DMS79 (cell line): ENCODE measurements around the gene PRICKLE2.
A peak's percentile ranks its signal among the peaks of the same experiment; 100 is the strongest.

ENCODE experiments used
- DNase-seq: peaks from one replicate; lab custom pipeline; 2025; lab: John Stamatoyannopoulos, UW

Gene PRICKLE2

DNA sequence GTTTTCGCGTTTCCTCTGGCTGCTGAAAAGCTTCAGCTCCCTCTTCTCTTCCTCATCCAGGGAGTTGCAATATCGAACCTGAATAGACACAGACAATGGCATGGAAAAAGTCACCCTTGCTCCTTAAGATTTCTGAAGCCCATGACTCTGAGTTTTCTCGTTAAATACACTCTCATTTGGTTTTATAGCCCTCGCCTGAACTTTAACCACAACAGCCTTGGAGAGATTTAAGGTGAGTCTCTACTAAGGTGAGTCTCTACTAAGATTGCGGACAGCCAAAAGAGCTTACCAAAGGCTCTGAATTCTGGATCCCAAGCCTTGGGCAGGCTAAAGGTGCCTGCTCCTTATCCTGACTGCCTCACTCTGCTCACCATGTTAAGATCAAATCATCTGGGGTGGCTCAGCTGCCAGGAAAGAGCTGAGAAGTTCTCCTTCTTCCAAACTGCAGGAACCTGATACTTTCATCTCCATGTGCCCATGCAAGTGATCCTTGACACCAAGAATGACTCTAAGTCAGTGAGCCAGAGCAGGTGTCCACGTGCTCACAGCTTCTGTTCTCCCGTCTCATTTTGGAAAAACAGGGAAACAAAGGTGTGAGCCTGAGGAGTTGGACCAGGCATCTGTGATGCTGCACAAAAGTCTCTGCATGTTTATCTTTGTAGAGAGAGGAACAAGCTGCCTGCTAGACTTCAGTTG, 65.1 kb downstream of the PRICKLE2 start:
- no peak for DNase-seq

DNA sequence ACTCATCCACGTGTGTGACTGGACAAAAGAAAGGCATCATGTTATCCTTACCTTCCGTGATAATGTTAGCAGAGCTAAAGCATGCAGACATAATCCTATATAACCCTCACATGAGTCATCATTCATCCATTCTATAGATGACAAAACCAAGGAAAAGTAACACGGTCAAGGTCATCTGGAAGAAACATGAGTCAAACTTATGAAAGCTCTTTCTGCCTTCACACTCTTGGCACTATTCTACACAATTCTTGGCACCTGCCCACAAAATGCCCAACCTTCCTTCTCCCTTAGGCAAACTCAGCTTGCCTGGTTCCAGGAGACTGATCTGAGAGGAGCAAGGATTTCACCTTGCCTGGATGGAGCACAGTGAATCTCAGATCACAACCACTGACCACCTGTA, 66.9 kb downstream of the PRICKLE2 start:
- no peak for DNase-seq

DNA sequence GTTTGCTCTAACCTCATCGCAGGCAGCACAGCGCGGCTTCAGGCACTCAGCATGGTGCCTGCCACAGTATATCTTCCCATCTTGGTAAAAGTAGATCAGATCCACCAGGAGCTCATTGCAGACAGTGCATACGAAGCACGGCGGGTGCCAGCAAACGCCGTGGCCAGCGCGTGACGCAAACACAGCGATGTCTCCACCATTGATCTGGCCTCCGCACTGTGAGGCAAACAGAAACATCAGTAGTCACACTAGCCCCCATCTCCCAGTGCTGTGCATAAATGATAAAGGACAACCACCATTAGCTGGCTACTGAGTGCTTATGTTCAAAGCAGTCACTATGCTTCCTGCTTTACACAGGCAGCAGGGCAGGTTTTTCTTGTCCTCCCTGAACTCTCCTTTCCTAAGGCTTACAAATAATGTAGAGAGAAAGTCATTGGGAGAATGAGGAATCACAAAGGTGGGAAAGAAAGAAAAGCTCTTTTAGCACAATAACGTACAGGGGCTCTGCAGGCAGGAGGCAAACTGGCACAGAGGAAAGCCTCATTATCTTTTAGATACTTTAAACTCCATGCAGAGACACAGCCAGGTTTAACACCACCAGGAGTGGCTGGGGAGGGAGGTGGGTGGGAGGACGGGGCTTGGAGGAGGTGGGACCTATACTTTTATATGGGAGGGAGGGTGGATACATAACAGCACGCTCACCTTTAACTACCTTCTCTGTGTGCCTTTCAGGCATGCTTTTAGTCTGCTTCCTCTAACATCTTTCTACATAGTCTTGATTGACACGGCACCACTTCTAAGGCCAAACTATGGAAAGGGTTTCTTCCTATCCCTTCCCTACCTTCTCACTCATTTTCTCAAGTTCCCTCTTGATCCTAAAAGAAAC, 67.9 kb downstream of the PRICKLE2 start:
- DNase-seq: no peak

DNA sequence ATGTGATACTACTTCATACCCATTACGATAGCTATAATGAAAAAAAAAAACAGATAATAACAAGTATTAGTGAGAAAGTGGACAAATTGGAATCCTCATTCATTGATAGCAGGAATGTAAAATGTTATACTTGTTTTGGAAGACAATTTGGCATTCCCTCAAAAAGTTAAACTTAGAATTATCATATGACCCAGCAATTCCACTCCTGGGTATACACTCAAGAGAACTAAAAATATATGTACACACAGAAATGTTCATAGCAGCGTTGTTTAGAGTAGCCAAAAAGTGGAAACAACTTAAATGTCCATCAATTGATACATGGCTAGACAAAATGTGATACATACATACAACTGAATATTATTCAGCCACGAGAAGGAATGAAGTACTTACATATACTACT, 69.9 kb downstream of the PRICKLE2 start:
- DNase-seq: no peak

DNA sequence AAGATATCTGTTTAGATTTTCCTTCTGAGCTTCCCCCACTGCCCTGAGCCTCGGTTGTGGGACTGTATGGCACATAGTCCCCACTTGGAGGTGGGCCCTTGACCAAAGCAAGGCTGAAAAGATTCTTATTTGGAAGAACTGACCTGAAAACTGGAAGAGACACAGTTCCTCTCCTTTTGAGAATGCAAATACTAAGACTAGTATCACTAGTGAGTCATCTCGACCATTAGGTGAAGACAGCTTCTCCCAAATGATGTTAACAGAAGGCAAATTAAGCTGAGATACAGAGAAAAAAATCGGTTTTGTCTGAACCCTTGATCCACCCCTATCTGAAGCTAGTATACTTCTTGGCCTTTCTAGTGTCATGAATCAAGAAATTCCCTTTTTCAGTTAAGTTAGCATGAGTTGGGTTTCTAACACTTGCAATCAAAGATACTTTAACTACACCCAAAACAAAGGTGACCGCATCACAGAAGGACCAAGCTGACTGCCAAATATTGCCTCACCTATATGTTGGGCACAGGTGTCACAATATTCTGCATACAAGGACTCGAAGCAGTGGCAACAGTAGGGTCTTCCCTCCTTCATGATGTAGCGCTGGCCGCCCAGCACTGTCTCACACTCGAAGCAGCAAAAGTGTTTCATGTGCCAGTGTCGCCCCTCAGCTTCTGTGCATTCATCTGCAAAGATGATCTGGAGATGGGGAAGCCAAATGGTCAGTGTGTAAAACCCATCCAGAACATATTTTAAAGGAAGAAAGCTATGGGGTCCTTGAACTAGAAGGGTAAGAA, 72.4 kb downstream of the PRICKLE2 start:
- DNase-seq: no peak

DNA sequence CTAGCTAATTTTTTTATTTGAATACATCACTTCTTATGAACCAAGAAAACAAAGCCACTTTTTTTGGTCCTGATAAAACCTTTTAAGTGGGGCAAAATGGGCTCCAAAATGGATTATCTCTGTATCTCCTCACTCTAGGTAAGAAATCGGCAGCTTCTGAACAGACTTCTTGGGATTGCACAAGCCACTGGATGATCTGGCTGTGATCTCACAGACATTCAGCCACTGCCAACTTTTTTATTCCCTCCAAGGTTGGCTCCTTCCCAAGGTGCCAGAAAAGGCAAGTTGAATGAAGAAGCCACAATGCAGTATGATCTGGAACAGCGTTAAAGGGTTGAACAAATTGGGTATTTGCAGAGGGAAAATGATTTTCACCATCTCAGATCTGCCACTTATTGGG, 73.2 kb downstream of the PRICKLE2 start:
- no peak for DNase-seq

DNA sequence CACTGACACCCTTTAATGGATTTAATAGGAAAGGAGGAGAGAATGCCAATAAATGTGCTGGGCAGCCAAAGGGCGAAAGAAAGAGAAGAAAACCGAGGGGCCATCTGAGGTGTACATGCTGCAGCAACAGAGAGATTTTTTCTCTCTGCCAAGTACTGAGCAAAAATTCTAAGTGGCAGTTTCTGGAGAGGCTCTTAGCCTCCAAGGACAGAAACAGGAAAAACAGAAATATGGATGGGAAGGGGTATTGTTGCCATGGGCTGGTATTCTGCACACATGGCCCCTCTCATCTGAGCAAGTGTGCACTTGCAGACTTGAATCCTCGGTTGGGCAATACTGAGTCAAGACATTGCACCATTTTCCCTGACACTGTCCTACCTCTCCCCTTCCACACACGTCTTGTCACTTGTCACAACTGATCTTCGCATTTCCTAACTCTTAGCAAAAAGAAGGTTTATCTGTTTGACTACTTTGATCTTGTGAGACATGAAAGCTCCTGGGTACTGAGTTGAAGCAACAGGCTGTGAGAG, 73.9 kb downstream of the PRICKLE2 start:
- peak; percentile 21 for DNase-seq

DNA sequence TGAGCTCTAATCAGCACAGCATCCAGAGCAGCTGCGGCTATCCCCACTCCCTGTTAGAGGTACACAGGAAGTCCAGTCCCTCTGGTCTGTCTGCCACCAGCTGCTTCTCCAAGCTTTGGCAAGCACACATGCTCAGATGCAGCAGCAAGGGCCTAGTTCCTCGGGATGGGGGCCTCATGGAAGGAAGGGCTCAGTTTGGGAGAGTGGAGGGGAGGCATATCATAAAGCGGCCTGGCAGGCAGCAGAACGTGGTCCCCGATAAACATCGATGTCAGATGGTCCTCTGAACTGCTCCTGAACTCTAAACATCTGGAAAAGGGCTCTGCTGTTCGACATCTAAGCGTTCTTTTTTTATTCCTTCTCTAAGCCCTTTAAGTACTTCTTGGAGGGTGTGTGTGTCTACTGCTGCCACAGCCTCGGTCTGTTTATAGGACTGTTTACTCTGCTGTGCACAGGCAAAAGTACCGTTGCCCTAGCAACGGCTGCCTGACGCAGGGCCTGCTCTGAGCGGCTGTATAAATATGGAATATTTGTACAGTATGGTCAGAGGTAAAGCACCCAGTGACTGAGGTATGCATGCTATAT, 74.6 kb downstream of the PRICKLE2 start:
- DNase-seq: peak; percentile 31

DNA sequence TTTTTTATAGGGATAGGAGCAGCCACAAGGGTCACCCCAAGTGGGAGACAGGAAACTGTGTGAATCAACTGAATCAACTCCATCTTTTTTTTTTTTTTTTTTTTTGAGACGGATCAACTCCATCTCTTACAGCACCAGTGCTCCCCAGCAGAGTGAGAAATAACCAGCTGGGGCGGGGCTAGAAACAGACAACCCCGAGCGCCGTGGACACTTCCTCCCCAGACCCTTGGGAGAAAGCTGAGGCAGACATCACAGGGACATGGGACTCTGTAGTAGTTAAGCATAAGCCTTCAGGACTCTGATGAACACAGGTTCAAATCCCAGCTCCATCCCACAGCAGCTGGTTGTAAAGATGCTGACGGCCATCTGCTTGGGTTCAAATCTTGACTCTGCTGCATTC, 75.4 kb downstream of the PRICKLE2 start:
- DNase-seq: no peak

DNA sequence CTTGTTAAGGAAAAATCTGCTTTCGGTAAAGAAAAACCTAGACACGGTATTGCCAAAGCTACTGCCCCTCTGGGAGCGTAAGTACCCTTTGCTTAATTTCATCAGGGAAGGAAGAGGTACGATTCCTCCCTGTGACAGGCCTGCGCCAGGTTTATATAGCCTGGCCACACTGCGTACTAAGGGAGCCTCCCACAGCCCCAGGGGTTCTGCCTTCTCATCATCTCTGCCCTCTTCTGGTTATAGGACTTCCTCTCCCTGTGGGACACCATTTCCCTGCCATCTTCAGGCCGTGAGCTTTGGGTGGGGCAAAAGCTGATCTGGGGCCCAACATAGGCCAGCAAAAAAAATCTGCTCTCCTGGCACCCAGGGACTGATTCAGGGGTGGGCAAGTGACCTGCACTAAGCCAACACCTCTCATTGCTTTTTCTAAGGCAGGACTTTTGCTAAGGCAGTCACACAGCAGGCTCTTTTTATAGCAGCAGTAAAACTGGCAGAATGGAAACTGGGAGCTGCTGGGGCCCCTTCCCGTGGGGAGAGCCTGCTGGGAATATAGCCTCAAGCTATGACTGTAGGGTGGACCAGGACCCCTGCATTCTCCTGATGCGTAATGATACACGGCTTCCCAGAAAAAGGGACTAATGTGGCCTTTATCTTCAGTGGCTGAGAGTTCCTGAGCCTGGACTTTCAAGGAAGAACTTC, 76.2 kb downstream of the PRICKLE2 start:
- no peak for DNase-seq

DNA sequence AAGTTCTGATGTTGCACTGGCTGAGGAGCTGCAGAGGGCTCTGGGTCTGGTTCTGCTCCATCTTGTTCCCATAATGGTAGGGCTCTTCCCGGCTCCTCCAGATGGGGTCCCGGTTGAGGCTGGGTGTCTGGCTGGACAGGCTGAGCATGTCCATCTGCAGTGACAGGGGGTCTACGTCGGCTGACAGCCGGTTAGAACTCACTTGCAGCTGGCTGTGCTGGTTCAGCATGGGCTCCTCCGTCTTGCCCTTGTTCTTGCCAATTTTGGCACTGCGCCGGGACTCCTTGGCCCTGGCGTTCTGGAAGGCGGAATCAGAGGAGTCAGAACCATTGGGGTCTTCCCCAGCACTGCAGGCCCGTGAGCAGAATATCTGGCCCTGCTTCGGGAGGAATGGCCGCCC, 78.1 kb downstream of the PRICKLE2 start:
- DNase-seq: no peak

DNA sequence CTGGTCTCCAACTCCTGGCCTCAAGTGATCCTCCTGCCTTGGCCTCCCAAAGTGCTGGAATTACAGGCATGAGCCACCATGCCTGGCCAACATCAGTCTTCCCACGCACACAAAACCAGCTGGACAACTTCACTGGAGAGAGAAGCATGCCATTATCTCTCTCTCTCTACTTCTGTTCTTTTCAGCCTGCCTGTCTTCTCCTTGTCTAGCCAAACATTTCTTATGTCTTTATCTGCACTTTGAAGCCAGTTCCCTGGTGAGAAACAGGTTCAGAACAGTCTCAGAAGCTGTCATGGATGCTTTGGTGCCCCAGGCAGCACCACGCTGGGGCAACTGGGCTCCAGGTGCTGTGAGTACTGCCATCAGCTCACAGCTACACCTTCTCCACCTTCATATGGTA, 79.8 kb downstream of the PRICKLE2 start:
- DNase-seq: no peak

DNA sequence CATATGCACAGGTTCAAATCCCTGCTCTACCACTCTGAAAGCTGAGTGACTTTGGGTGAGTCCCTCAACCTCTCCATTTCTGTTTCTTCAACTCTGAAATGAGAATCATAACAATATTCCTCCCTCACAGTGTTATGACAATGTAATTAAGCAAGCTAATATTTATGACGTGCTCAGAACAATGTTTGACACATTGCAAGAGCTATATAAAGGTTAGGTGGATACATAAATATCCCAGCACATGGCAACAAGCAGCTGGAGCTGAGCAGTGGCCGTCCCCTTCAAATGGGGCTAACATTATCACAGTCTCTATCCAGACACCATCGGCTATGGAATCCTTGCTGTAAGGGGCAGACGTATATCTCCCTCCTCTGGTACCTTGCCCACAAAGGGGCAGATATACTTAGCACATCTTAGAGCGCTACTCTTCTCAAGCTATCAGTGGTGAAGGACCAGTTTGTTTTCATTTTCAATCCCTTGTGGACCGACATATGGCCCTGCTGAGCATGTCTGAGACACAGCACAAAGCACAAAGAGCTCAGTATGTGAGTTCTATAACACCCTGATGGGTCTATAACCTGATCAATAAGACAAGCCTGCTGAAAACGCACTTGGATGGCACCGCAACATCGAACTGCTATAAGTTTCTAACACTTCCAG, 80.9 kb downstream of the PRICKLE2 start:
- DNase-seq: no peak

DNA sequence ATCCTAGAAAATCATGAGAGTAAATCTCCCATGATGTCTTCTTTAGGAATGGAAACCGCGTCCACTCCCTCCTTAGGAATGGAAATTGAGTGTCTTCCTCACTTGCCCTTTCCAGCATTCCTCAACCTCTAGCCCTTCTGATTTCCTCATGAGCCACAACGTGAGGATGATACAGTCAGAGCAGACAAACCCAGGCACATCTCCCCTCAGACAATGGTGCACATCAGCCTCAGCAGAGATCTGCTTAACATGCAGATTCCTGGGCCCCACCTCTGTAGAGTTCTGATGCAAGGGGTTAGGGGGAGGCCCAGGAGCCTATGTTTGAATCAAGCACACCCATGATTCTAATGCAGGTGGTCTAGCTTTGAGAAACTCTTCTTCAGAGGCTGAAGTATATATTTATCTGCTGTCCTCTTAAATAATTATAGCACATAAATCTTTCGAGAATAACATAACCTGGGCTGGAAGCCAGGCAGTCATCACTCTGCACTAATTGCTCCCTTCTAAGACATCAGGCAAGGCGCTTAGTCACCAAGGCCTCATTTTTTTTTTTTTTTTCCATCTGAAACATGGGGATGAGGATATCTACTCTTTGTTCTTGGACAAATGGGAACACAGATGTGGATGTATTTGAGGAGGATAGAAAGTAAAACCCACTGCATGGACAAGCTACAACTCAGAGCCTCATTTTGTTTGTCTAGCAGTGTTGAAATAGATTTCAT, 81.7 kb downstream of the PRICKLE2 start:
- no peak for DNase-seq

DNA sequence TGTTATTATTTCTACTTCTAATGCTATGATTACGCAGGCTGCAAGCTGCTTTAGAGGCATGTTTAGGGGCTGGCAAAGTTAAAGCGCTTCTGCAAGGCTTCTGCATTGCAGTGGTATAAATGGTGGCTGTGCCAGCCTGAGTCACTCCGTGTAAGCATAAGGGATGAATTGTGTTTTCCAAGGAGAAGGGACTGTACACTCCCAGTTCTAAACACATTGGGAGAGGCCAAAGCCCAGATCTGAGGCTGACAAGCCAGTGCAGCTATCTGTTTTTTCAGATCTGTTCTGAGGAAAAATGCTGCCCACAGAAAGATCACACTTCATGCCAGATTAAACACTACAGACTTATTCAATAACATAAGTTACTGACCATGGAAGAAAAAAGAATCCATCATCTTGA, 83.8 kb downstream of the PRICKLE2 start:
- no peak for DNase-seq

DNA sequence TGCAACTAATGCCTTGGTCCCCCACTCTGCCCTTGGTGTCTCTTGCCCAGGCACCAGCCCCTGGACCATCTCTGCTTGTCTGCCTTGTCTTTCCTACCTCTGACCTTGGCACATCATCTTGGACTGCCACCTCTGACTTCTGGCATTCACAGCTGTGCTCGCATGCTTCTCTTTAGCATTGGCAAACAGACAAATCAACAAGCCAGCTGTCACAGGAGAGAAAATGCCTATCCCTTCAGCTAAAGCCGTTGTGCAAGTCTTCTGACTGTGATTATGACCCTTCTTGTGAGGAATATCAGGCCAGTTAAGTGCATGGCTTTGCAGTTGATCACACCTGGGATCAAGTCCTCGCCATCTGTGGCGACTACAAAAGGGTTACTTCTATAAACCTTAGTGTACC, 84.6 kb downstream of the PRICKLE2 start:
- DNase-seq: no peak

DNA sequence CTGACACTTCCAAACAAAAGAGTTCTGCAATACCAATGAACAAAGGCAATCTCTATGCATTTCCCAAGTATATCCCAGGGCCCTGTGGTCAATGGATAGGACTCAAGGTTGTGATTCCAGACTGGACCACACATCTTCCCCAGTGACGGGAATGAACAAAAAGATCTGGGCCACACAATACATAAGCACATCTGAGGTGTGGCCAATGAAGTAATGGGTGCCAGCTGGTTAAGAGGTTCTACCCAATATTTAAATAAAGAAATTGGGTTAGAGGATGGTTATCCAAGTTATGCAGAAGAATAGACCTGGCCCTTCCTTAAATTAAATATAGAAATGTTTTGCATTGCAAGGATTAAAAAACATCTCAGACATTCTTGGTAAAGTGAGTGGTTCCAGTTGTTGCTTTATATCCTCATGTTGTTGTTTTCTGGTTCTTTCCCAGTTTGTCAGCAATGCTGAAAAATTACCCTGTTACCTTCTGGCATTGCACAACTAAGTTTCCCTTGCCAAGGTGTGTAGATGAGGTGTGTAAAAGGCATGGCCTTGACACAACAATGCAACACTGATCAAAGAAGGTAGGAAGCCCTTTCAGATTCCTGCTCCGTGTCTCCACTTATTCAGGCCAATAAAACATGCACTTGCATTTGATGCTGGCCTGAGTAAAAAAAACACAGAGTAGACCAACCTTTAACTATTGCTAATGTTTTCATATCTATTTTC, 86.5 kb downstream of the PRICKLE2 start:
- DNase-seq: no peak

DNA sequence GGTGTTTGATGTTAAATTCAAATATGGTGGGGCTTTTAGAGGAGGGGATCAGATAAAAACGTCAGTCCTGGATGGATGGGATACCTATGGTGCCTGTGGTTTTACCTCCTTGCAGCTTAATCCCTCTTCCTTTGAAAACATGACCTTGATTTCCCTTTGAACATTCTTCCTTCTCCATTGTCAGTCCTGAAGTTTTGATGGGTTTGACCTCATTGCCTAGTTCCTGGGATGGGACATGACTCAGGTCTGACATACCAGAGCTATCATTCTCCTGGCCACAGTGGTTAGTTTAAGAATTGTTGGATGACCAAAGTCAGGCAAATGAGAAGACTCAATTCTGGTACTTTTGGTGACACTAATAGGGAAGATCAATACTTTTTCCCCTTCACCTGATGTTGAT, 87.2 kb downstream of the PRICKLE2 start:
- no peak for DNase-seq

DNA sequence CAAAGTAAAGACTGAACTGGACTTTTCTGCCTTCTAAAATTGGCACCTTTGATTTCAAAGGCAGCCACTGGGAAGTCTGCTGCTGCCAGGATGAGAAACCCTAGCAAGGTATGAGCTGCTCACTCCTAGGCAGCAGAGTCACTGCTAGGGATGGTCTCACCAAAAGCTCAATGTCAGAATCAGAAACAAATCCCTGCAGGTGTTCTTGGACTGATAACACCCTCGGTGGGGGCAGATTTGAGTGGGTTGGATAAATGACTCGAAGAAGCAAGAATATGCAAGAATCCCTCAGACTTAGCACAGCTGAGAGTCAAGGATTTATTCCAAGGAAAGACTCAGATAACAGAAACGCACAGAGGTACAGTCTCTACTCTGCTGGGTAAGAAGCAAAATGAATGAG, 90.4 kb downstream of the PRICKLE2 start:
- DNase-seq: no peak

DNA sequence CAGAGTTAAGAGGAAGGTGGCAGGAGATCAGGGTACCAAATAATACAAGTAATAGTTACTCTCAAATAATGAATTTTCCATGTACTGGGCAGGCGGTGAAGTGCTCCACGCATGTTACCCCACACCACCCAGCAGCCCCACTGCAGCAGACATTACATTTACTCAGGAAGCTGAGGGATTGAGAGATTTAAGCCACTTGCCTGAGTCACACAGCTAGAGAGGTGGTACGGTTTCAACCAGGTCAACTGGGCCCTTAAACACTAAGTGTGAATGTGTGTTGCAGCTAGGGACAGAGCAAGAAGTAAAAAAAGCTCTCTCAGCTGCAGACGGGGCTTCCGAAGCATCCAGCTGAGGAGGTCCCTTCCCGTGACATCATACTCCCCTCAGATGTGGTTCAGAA, 91.3 kb downstream of the PRICKLE2 start:
- no peak for DNase-seq
